GM21619 (cell line): ENCODE measurements around the gene JADE2.
A peak's percentile ranks its signal among the peaks of the same experiment; 100 is the strongest.
"Not testable (repeated sequence)": the region's sequence is repeated elsewhere in the genome, so short reads cannot be mapped to it uniquely, and the experiment has no call there.

Experiments
- ATAC-seq: cut with Tn5 transposase; IDR thresholded peaks from one replicate; pipeline ENCODE4 v1.9.1; 2021; ENCODE audit not compliant: unreplicated experiment

The JADE2 gene

GRCh38 chr5:134583766-134584165, 58.3 kb downstream of the JADE2 start:
- no peak for ATAC-seq

DNA sequence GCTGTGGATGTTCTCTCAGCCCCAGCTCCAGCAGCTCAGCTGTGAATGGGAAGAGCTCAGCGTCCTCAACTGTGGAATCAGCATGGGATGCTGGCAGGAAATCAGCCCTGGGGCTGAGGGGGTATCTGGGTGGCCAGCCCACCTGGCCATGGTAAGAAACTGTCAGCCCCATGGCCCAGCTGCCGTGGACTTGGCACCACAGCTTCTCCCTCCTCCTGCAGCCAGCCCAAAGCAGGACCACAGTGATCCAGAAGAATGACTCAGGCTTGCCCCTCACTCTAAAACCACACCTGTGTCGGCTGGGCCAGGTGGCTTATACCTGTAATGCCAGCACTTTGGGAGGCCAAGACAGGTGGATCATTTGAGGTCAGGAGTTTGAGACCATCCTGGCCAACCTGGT, 59.2 kb downstream of the JADE2 start:
- no peak for ATAC-seq

- ATAC-seq, result no peak
Measured at GRCh38 chr5:134585966-134586365, 60.5 kb downstream of the JADE2 start.

GRCh38 chr5:134586866-134587524, 61.5 kb downstream of the JADE2 start:
- ATAC-seq, result peak; percentile 84

GRCh38 chr5:134590992-134591659, 65.7 kb downstream of the JADE2 start:
- no peak for ATAC-seq

GRCh38 chr5:134592141-134592746, 66.8 kb downstream of the JADE2 start:
- no peak for ATAC-seq

DNA sequence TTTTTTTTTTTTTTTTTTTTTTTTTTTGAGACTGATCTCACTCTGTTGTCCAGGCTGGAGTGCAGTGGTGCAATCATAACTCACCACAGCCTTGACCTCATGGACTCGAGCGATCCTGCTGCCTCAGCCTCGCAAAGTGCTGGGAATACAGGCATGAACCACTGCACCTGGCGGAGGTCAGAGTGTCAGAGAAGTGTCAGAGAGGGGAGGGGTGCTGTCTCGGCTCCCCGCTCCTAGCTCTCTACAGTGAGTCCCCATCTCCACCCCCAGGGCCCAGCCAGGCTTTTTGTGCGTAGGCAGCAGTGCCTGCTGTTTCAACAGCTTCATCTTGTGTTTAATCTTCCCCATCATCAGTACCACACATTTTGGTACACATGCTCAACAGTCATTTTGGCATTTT, 68.9 kb downstream of the JADE2 start:
- no peak for ATAC-seq

DNA sequence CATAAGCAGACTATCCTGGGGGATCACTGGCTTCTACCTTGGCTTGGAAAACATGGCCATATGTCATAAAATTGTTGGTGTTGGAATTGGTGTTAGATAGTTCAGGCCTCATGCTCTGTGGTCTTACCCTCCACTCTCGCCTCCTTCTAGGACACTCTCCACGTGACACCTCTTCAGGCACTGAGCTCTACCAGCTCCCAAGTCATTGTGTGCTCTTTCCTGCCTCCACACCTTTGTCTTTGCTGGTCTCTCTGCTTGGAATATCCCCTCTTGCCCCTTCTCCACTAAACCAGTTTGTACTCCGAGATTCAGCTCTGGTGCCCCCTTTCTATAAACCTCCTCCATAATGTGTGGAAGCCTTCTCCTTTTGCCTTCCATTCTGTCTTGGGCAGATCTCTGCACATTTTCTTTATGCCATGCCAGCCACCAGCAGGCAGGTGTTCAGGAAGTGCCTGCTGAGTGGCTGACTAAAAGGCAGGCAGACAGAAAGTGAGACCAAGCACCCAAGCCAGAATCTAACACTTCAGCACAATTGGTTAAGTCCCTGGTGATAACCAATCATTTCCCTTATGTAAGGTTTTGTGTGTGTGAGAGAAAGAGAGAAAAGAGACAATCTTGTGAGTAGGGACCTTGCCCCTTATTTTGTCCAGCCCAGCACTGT, 69.5 kb downstream of the JADE2 start:
- ATAC-seq, result peak; percentile 75

DNA sequence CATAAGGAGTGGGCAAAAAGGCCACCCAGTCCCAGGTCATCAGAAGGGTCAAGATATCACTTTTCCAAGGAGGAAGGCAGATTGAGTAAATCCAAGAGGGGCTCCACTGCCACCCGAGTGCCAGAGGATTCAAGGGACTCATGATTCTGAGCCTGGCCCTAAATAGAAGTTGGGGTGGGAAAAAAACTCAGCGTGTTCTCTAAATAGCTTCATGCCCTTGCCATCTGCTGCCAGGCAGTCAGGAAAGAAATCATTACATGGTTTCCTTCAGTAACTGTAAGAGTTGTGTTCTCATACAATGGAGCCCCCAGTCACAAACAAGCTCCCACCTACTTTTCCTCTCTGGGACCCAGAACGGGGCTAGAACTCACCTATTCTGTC, 70.0 kb downstream of the JADE2 start:
- no peak for ATAC-seq

DNA sequence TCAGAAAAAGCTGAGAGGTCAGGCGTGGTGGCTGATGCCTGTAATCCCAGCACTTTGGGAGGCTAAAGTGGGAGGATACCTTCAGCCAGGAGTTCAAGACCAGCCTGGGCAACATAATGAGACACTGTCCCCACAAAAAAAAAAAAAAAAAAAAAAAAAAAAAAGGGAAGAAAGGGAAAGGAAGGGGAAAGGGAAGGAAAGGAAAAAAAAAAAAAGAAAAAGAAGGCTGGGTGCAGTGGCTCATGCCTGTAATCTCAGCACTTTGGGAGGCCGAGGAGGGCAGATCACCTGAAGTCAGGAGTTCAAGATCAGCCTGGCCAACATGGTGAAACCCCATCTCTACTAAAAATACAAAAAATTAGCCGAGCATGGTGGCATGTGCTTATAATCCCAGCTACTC, 74.3 kb downstream of the JADE2 start:
- ATAC-seq, result not testable (repeated sequence)

DNA sequence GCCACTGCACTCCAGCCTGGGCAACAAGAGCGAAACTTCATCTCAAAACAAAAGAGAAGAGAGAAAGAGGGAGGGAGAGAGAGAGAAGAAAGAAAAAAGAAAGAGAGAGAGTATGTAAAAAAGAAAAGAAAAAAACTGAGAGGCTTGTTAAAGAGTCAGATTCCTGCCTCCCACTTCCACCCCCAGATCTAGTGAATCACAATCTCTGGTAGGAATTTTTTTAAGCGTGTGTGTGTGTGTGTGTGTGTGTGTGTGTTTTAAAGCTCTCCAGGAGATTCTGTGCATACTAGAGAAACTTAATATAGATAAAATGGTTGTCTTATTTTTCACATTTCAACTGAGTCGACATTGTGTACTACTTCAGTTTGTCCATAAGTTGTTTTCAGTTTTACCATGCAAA, 75.1 kb downstream of the JADE2 start:
- ATAC-seq, result no peak

DNA sequence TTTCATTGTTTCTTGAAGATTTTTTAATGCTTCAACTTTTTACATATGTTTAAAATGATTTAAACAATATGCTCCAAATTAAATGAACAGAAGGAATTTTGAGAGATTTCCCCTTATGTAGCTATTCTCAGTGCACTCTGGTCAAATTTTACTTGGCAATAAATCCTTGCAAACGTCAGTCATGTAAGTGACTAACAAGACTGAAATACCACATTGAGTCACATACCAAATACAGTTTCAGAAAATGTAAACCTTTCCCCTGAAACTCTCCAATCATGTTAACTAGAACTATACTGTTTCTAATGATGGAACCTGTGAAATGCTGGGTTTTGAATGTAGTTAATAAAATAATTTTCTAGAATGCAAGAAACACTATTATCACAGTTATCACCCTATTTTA, 77.6 kb downstream of the JADE2 start:
- ATAC-seq, result peak; percentile 69

DNA sequence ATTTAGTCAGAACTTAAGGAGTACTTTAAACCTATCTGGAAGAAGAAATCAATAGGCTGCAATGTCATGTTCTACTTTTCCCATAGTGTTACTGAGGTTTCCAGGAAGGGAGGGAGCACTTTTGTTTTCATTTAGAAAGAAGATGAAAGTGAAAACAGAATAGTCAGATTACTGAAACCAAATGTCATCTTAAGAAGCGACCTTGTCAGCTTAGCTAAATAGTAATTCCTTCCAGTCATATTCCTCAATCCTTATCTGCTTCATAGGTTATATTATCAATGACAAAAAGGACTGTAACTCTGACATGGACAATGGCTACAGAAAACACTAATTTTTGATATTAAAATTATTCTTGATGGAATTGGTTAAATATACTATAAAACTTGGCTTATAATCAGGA, 79.4 kb downstream of the JADE2 start:
- peak; percentile 37 for ATAC-seq

- no peak for ATAC-seq
Measured at GRCh38 chr5:134606726-134607125, 81.3 kb downstream of the JADE2 start.

- no peak for ATAC-seq
Measured at GRCh38 chr5:134608555-134608954, 83.1 kb downstream of the JADE2 start.

GRCh38 chr5:134609232-134609851, 83.9 kb downstream of the JADE2 start:
- peak; percentile 64 for ATAC-seq

DNA sequence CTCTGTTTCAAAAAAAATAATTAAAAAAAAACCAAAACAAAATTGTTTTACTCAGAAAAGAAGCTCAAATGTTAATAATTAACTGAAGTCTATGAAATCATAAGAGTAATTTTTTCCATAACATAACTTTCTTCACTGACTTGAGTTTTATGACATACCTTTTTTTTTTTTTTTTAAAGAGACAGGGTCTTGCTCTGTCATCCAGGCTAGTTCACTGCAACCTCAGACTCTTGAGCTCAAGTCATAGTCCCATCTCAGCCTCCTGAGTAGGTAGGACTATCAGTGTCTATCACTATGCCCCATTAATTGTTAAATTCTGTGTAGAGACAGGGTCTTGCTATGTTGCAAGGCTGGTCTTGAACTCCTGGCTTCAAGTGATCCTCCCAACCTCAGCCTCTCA, 85.3 kb downstream of the JADE2 start:
- no peak for ATAC-seq

DNA sequence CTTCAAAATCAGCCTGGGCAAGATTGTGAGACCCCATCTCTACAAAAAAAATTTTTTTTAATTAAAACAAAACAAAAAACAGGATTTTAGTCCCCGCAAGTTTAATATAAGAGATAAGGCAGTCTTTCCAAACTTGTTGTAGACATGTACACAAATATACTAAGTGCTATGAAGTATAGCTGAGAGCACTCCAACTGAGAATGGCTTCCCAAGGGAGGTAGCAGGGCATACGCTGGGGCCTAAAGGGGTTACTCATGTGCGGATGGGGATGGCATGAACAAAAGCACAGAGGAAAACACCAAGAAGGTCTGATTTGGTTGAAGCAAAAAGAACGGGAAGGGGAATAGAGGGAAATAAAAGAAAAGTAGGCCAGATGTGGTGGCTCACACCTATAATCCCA, 86.0 kb downstream of the JADE2 start:
- no peak for ATAC-seq

GRCh38 chr5:134614450-134615085, 89.1 kb downstream of the JADE2 start:
- ATAC-seq, result no peak

- ATAC-seq, result no peak
Measured at GRCh38 chr5:134620634-134621033, 95.2 kb downstream of the JADE2 start.

DNA sequence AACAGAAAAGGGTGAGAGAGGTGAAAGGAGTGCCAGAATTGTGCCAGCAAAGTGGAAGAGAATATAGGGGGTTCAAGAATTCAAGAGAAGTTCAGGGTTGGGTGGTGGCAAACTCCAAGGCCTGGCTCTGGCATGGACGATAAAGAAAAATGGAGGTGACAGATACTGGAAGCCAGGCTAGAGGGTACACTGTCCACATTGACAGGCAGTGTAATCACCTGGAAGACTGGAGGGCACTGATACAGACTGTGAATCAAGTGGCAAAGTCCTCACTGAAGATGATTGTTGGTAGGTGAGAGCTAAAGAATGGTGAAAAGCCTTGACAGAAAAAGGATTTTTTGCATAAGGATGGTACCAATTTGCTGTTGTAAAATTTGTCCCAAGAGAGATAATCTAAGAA, 100.1 kb downstream of the JADE2 start:
- no peak for ATAC-seq
